ENCODE data around the gene CPLX3.

DNA sequence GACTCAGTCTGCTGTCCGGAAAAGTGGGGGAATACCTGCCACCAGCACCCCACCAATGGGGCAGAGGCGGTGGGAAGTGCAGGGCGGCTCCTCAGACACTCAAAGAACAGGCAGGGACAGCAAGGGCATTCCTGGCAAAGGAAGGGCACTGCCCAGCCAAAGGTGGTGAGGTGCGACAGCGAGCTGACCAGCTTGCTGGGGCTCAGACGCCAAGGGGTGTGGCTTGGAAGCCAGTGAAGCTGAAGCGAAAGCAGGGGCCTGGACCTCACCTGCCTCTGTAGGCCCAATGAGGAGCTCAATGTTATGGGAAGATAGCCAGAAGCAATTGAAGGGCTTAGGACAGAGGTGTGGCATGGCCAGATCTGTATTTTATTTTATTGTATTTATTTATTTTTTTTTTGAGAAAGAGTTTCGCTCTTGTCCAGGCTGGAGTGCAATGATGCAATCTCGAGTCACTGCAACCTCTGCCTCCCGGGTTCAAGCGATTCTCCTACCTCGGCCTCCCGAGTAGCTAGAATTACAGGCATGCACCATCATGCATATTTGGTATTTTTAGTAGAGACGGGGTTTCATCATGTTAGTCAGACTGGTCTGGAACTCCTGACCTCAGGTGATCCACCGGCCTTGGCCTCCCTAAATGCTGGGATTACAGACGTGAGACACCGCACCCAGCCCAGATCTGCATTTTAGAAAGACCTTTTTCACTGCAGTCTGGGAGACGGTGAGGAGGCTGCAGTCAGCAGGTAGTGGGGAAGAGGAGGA lies 18.2 kb upstream of the CPLX3 start:
- TF ChIP-seq, protein P1, sequence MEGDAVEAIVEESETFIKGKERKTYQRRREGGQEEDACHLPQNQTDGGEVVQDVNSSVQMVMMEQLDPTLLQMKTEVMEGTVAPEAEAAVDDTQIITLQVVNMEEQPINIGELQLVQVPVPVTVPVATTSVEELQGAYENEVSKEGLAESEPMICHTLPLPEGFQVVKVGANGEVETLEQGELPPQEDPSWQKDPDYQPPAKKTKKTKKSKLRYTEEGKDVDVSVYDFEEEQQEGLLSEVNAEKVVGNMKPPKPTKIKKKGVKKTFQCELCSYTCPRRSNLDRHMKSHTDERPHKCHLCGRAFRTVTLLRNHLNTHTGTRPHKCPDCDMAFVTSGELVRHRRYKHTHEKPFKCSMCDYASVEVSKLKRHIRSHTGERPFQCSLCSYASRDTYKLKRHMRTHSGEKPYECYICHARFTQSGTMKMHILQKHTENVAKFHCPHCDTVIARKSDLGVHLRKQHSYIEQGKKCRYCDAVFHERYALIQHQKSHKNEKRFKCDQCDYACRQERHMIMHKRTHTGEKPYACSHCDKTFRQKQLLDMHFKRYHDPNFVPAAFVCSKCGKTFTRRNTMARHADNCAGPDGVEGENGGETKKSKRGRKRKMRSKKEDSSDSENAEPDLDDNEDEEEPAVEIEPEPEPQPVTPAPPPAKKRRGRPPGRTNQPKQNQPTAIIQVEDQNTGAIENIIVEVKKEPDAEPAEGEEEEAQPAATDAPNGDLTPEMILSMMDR (IDR thresholded peaks at IDR 0.05; ENCODE audit: borderline replicate concordance, extremely low read depth, low read length, poor library complexity, severe bottlenecking): no peak
- TF ChIP-seq EZH2 (IDR thresholded peaks at IDR 0.05; ENCODE audit: borderline replicate concordance, low read depth, low read length, severe bottlenecking): no peak

All from DND-41 (cell line).